KBM-7 (cell line): ENCODE results near the gene PLCG1.
A peak's percentile ranks its signal among the peaks of the same experiment; 100 is the strongest.
"Not testable (repeated sequence)": the region's sequence is repeated elsewhere in the genome, so short reads cannot be mapped to it uniquely, and the experiment has no call there.

Experiments used
- DNase-seq: peaks from one replicate; pipeline ENCODE4 v3.0.0-alpha.2; 2015
- in situ Hi-C: fragments of 300-500 bp; cut with MboI; formaldehyde crosslinking; loops from 2 replicates; pipeline ENCODE4 v1.14.3; 2020; ENCODE audit warnings: low sequenced_read_pairs, low pct_unique_long_range_greater_than_20kb, mixed read lengths

Gene PLCG1

GRCh38 chr20:41121399-41121798 is 15.9 kb upstream of the PLCG1 start:
- no peak for DNase-seq
- in situ Hi-C loops: no loop called here

- DNase-seq: no peak
- in situ Hi-C loops: no loop called here
Measured at GRCh38 chr20:41123631-41124030, 13.7 kb upstream of the PLCG1 start.

GRCh38 chr20:41124451-41125094 is 12.8 kb upstream of the PLCG1 start:
- in situ Hi-C loops: no loop called here
- DNase-seq: no peak

- in situ Hi-C loops: no loop called here
Measured at GRCh38 chr20:41125530-41126457, 11.5 kb upstream of the PLCG1 start.

GRCh38 chr20:41126719-41127118 is 10.6 kb upstream of the PLCG1 start:
- no peak for DNase-seq
- in situ Hi-C loops: no loop called here

More at GRCh38 chr20:41125530-41126457, 11.5 kb upstream of the PLCG1 start:
- DNase-seq: no peak

DNA sequence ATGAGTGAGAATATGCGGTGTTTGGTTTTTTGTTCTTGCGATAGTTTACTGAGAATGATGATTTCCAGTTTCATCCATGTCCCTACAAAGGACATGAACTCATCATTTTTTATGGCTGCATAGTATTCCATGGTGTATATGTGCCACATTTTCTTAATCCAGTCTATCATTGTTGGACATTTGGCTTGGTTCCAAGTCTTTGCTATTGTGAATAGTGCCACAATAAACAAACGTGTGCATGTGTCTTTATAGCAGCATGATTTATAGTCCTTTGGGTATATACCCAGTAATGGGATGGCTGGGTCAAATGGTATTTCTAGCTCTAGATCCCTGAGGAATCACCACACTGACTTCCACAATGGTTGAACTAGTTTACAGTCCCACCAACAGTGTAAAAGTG is 9.0 kb upstream of the PLCG1 start:
- DNase-seq, in situ Hi-C loops: not testable (repeated sequence)

DNA sequence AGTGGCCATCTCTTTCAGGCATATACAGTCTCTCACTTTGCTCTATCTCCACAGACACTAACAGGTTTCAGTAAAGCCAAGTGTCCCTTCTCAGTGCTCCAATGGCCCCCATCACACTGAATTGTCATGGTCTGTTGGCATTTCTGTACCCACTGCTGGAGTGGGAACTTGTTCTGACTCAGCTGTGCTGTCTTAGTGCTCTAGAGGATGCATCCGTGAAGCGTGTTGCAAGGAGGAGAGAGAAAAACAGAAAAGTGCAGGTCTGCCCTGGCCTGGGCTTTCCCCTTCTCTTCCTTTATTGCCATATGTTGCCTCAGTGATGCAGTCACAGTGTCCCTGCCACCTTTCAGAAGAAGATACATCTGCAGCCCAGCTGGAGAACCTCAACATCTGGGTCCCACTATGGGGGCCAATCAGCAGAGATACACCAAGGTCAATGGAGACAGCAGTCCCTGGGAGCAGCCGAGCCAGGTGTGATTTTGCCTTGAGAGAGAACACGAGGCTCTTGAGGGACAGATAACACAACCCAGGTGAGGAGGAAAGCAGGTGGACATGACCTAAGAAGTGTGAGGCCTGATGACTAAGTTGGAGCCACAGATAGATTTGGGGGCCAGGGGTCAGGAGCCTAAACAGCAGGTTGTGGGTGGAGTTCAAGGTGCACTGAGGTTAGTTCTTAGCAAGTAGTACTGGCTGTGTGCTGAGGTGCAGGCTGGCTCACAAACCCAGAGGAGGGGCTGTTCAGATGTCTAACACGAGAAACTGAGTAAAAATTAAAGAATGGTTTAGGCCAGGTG is 5.6 kb upstream of the PLCG1 start:
- DNase-seq: no peak
- in situ Hi-C loops: no loop called here

DNA sequence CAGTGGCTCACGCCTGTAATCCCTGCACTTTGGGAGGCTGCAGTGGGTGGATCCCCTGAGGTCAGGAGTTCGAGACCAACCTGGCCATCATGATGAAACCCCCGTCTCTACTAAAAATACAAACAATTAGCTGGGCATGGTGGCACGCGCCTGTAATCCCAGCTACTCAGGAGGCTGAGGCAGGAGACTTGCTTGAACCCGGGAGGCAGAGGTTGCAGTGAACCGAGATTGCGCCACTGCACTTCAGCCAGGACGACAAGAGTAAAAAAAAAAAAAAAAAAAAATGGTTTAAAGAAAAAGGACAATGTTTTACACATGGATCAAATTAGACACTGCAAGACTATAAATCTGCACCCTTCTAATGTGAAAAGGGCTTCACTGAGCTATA is 5.0 kb upstream of the PLCG1 start:
- in situ Hi-C loops, DNase-seq: not testable (repeated sequence)

DNA sequence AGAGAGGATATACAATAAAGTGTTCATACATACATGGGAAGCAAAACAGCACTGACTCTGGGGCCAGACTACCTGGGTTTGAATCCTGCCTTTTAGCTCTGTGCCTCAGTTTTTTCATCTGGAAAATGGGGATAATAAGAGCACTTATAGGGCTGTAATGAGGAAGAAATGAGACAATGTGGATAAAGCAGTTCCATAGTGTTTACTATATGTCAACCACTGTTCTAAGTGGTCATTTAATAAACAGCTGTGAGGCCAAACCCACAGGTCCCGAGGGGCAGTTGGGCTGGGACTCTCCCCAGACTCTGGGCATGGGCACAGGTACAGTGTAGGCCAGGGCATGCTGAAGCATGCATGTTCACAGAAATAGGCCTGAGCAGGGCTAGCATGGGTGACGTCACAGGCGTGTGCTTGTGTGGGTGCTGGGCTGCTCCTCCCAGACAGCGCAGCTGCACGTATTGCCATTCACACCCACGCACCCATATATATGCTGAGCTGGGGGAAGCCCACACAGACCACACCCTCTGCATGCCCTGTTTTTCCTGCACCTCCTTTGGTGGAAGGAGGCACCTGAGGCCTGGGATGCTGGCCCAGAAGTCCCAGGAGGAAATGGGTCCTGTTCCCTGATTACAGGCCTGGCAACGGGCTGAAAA is 3.5 kb upstream of the PLCG1 start:
- in situ Hi-C loops: no loop called here
- DNase-seq: no peak

- in situ Hi-C loops: no loop called here
- DNase-seq: no peak
Measured at GRCh38 chr20:41134362-41135186, 2.8 kb upstream of the PLCG1 start.

DNA sequence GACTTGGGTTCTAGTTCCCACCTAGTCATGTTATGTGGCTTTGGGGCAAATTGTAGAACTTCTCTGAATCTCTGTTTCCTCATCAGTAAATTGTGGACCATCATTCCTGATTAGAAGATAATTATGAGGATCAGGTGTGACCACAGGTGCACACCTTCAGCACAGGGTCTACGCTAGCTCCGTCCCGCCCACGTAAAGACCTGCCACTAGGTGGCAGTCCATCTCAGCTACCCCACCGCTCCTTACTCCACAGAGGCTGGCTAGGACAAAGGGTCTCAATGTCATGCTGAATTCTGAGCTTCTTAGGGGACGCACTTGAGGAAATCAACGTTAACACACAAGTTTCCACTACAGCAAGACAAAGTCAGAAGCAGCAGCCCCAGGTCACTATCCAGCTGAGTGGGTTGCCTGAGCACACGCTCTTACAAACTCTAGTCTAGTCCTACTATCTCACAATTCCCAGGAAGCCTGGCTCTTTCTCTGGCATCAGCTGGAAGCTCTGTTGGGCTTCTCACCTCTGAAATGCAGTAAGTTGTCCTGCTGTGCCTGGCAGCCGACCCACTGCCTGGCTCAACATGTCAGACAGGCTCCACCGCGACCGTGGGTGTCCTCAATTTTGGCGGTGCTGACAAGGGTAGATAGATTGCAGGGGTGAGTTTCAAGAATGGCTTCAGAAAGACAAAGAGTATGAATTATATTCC is 2.0 kb upstream of the PLCG1 start:
- peak; percentile 72 for DNase-seq
- in situ Hi-C loops: no loop called here

DNA sequence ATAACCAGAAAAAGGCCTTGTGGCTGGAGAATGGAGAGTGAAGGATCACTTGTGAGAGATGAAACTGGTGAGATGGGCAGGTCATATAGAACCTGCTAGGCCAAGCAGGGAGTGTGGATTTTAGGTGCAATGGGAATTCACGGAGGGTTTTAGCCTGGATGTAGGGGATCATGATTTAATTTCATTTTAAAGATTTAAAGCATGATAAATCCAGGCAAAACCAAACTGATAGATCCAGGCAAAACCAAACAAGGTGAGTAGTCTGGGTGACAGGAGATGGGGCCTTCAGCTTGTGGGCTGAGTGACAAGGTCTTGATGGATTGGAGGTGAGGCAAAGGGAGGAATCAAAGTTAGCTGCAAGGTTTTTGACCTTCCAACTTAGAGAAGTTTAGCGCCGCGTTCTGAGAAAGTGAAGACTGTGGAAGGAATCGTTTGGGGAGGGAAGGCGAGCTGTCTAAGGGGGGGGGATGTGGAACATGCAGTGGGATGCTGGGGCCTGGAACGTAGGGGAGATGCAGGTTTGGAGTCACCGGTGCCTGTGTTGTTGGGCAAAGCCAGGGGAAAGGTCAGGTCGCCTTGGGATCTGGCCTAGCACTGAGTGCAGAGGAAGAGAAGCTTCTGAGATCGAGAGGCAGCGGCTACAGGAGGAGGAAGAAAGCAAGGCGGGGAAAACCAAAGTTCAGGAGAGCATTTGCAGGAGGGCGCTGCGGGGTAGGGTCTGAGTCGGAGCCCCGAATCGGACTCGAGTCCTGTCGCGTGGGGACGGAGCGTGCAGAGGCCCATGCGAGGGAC is 1.3 kb upstream of the PLCG1 start:
- in situ Hi-C loops: no loop called here
- DNase-seq: no peak

GRCh38 chr20:41137614-41138474 is 501 bp downstream of the PLCG1 start:
- DNase-seq: no peak
- in situ Hi-C loops: no loop called here

DNA sequence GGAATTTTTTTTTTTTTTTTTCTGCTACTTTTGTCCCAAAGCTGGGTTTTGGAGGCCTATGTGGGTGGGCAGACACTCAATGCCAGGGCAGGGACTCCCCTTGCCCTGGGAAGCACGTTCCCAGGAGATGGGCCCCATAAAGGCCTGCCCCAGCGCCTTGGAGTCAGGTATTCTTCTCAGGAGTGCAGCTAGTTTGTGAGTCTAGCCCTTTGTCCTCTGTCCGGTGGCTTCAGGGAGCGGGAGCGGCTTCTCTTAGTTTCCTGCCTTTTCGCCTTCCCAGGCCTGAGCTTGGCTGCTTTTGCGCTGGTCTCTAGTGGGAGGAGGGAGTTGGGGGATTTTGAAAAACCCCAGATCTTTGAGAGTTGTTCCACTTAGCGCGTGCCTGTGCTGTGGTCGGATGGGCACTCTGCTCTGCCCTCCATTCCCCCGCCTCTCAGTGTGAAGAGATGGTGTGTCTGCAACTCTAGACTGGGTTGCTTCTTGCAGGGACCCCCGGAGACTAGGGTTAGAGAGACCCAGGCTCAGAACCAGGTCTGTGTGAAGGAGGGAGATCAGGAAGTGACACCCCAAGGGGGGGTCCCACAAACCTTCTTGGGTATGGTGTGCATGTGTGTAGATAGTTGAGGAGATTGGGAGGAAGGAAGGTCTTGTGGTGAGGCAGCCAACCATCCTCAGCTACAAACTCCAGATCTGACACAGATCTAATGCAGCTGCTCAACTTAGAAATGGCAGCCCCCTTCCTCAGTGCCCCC is 1.3 kb downstream of the PLCG1 start:
- no peak for DNase-seq
- in situ Hi-C loops: no loop called here

DNA sequence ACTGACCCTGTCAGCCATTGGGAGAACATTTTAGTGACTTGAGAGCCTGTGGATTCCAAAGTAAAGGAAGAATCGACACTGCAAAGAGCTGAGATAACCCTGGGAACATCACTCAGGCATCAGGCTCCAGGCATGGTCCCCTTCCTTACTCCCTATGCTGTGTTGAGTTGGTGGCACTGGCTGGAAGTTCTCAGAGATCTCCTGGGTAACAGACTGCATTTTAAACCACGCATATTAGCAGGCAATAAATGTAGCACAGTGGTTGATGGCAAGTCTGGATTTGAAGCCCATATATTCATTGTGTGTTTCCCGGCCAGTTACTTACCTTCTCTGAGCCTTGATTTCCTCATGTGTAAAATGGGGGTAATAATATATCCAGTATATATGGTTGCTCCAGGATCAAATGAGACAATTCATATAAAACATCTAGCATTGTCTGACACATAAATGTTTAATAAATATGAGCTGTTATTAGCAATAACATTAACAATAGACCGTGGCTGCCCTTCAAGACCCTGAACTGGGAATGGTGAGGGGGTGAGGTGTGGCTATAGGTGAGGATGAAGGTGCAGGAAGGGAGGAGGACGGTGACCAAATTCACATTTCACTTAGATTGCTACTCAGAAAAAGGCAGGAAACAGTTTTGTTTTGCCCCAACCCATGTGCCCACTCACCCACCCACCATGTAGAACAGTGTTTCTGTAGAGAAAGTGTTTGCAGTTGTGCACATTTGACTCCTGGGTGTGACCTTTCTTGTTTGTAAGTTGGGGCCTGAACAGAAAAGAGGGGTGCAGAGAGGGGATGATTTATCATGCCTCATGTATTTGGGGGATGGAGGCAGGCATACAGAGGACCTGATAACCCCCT is 2.1 kb downstream of the PLCG1 start:
- DNase-seq: no peak
- in situ Hi-C loops: no loop called here
